ENCODE data around the gene NHSL2.

NHSL2 gene

GRCh38 chrX:72027024-72027913, 116.6 kb downstream of the NHSL2 start:
- H3K79me2 ChIP-seq (ENCODE audit: insufficient read depth, low read length), result no peaks in the 10 kb centered on the region
- no peak overlapping the region for H3K9ac ChIP-seq (ENCODE audit: low read depth, low read length)
- H3K9me3 ChIP-seq (ENCODE audit: insufficient read depth, low read length, severe bottlenecking), result no peaks in the 10 kb centered on the region
- no peak for DNase-seq
- no peak overlapping the region for H3K4me3 ChIP-seq (ENCODE audit: low read depth in 1 of 2, low read length in 2 of 2)
- H2AFZ ChIP-seq (ENCODE audit: low read depth, low read length), result no peak overlapping the region
- no peaks in the 10 kb centered on the region for H3K4me1 ChIP-seq (ENCODE audit: insufficient read depth, low read length)
- ATAC-seq (ENCODE audit: insufficient read depth, low read depth), result no peak
- TF ChIP-seq CTCF (IDR thresholded peaks at IDR 0.05; ENCODE audit: borderline replicate concordance, extremely low read depth, low read length, poor library complexity, severe bottlenecking) (no peak), EZH2 (IDR thresholded peaks at IDR 0.05; ENCODE audit: borderline replicate concordance, low read depth, low read length, severe bottlenecking) (no peak)
- no peaks in the 10 kb centered on the region for H4K20me1 ChIP-seq (ENCODE audit: insufficient read depth, low read length)
- no peak overlapping the region for H3K4me2 ChIP-seq (ENCODE audit: insufficient read depth, low read length)
- H3K27me3 ChIP-seq (ENCODE audit: insufficient read depth, low read length, poor library complexity), result no peaks in the 10 kb centered on the region
- H3K36me3 ChIP-seq (ENCODE audit: insufficient read depth, low read length), result no peaks in the 10 kb centered on the region
- no peak overlapping the region for H3K27ac ChIP-seq (ENCODE audit: low read length)

- no peak overlapping the region for H3K4me2 ChIP-seq (ENCODE audit: insufficient read depth, low read length)
- DNase-seq (no peak), ATAC-seq (ENCODE audit: insufficient read depth, low read depth) (no peak)
- no peak overlapping the region for H3K9ac ChIP-seq (ENCODE audit: low read depth, low read length)
- no peak overlapping the region for H3K4me3 ChIP-seq (ENCODE audit: low read depth in 1 of 2, low read length in 2 of 2)
- H2AFZ ChIP-seq (ENCODE audit: low read depth, low read length), result no peak overlapping the region
- no peaks in the 10 kb centered on the region for H3K27me3 ChIP-seq (ENCODE audit: insufficient read depth, low read length, poor library complexity)
- TF ChIP-seq CTCF (IDR thresholded peaks at IDR 0.05; ENCODE audit: borderline replicate concordance, extremely low read depth, low read length, poor library complexity, severe bottlenecking), result no peak
- no peak for TF ChIP-seq EZH2 (IDR thresholded peaks at IDR 0.05; ENCODE audit: borderline replicate concordance, low read depth, low read length, severe bottlenecking)
- no peaks in the 10 kb centered on the region for H3K9me3 ChIP-seq (ENCODE audit: insufficient read depth, low read length, severe bottlenecking)
- H3K27ac ChIP-seq (ENCODE audit: low read length), result no peak overlapping the region
- H3K79me2 ChIP-seq (ENCODE audit: insufficient read depth, low read length), result no peaks in the 10 kb centered on the region
- no peaks in the 10 kb centered on the region for H3K36me3 ChIP-seq (ENCODE audit: insufficient read depth, low read length)
- H4K20me1 ChIP-seq (ENCODE audit: insufficient read depth, low read length), result no peaks in the 10 kb centered on the region
- no peaks in the 10 kb centered on the region for H3K4me1 ChIP-seq (ENCODE audit: insufficient read depth, low read length)
Observed at GRCh38 chrX:72027914-72028307, 117.3 kb downstream of the NHSL2 start.

- no peaks in the 10 kb centered on the region for H3K4me1 ChIP-seq (ENCODE audit: insufficient read depth, low read length)
- H3K9ac ChIP-seq (ENCODE audit: low read depth, low read length), result no peak overlapping the region
- H3K4me3 ChIP-seq (ENCODE audit: low read depth in 1 of 2, low read length in 2 of 2), result no peak overlapping the region
- H3K79me2 ChIP-seq (ENCODE audit: insufficient read depth, low read length), result no peaks in the 10 kb centered on the region
- TF ChIP-seq EZH2 (IDR thresholded peaks at IDR 0.05; ENCODE audit: borderline replicate concordance, low read depth, low read length, severe bottlenecking) (no peak), CTCF (IDR thresholded peaks at IDR 0.05; ENCODE audit: borderline replicate concordance, extremely low read depth, low read length, poor library complexity, severe bottlenecking) (no peak)
- H3K4me2 ChIP-seq (ENCODE audit: insufficient read depth, low read length), result no peak overlapping the region
- H3K27ac ChIP-seq (ENCODE audit: low read length), result no peak overlapping the region
- H3K36me3 ChIP-seq (ENCODE audit: insufficient read depth, low read length), result no peaks in the 10 kb centered on the region
- ATAC-seq (ENCODE audit: insufficient read depth, low read depth) (no peak), DNase-seq (no peak)
- no peaks in the 10 kb centered on the region for H3K9me3 ChIP-seq (ENCODE audit: insufficient read depth, low read length, severe bottlenecking)
- H4K20me1 ChIP-seq (ENCODE audit: insufficient read depth, low read length), result no peaks in the 10 kb centered on the region
- no peak overlapping the region for H2AFZ ChIP-seq (ENCODE audit: low read depth, low read length)
- H3K27me3 ChIP-seq (ENCODE audit: insufficient read depth, low read length, poor library complexity), result no peaks in the 10 kb centered on the region
Observed at GRCh38 chrX:72028701-72029470, 118.2 kb downstream of the NHSL2 start.

Data from DND-41 (cell line).